ENCODE measurements around the gene SLC23A2.
"Not testable (repeated sequence)": the region's sequence is repeated elsewhere in the genome, so short reads cannot be mapped to it uniquely, and the experiment has no call there.

SLC23A2 gene

GRCh38 chr20:4876301-4876700, 125.0 kb downstream of the SLC23A2 start:
- no peak for DNase-seq (ENCODE audit: low read depth)

GRCh38 chr20:4875578-4876067, 125.7 kb downstream of the SLC23A2 start:
- DNase-seq (ENCODE audit: low read depth) = no peak

GRCh38 chr20:4873396-4873795, 127.9 kb downstream of the SLC23A2 start:
- DNase-seq (ENCODE audit: low read depth) = no peak

GRCh38 chr20:4871486-4871885, 129.8 kb downstream of the SLC23A2 start:
- no peak for DNase-seq (ENCODE audit: low read depth)

- no peak for DNase-seq (ENCODE audit: low read depth)
Measured at GRCh38 chr20:4870906-4871305, 130.4 kb downstream of the SLC23A2 start.

DNA sequence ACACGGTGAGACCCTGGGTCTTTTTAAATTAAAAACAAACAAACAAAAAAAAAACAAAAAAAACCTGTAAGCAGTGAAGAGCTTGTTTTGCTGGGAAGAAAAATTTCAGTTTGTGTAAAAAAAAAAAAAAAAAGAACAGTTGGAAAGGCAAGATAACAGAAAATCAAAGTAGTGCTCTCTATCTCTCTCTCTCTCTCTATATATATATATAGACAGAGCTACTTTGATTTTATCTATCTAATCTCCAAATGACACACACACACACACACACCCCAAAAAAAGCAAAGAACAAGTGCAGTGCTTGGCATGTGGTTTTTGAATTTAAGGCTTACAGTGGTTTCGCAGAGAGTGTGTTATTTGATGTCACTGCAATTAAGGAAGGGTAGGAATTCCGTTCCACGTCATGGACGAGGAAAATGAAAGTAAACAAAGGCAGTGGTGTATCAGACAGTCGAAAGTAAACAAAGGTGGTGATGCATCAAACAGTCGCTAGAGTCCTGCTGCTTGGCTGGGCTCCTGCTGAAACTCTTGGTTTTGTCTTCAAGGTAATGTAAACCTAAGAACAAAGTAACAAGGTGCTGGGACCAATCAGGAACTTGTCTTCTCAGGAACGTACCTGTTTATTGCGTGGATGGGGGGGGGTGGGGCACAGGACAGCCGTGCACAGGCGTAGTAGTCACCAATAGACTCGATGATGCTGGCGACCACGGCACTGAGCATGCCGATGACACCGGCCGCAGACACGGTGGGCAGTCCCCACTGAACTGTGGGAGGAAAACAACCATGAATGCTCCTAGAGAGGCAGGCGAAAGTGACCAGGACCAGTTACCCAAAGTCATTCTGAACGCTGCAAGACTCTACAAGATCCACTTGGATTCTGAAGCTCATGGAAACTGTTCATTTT, 131.8 kb downstream of the SLC23A2 start:
- no peak for DNase-seq (ENCODE audit: low read depth)

DNA sequence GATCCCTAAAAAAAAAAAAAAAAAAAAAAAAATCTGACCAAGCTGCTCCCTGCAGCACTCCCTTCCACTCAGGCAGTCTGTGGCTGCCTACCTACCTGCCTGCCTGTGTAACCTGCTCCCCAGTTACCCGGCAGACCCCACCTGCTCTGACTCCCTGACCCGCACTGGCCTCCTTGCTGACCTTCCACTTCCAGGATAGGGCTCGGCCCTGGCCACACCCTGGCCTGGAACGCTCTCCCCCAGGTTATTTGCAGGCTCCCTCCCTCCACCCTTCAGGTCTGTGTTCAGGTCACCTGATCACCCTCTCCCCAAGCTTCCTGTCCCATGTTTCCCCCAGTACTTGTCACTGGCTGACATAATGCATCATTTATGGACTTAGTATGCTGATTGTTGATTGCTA, 134.3 kb downstream of the SLC23A2 start:
- no peak for DNase-seq (ENCODE audit: low read depth)

DNA sequence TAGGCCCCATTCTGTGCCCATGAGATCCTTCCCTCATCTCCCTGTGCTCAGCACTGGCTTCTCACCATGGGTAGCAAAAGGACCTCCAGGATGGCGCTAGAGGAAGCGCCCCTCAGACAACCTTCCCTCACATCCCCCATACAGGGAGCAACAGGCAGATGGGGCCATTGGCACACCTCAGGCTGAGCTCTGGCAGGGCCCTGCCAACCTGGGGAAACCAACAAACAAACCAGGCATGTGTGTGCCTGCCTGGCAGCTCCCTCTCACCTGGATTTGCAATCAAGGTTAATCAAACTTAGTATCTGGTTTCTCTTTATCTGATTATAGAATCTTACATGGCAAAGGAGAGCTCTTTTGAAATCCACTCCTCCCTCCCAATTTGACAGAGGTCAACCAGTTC, 134.9 kb downstream of the SLC23A2 start:
- no peak for DNase-seq (ENCODE audit: low read depth)

GRCh38 chr20:4864311-4864752, 137.0 kb downstream of the SLC23A2 start:
- DNase-seq (ENCODE audit: low read depth) = no peak

GRCh38 chr20:4862661-4863060, 138.6 kb downstream of the SLC23A2 start:
- DNase-seq (ENCODE audit: low read depth) = no peak

DNA sequence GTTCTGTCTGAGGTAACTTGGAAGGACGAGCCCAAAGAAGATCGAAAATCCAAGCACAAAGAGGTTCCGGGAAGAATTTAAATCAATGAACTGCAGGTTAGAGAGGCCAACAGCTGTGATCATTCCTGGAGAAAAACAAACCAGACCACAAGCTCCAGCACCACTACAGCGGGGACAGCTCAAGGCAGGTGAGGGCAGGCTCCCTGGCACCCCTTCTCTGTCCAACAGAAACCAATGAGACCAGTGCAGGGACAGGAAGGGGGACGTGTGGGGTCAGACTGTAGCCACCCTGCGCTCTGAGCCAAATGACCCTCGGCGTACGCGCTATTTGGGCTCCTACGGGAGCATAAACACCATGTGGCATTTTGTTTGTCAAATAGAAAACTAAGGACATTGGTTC, 139.3 kb downstream of the SLC23A2 start:
- DNase-seq (ENCODE audit: low read depth) = no peak

DNA sequence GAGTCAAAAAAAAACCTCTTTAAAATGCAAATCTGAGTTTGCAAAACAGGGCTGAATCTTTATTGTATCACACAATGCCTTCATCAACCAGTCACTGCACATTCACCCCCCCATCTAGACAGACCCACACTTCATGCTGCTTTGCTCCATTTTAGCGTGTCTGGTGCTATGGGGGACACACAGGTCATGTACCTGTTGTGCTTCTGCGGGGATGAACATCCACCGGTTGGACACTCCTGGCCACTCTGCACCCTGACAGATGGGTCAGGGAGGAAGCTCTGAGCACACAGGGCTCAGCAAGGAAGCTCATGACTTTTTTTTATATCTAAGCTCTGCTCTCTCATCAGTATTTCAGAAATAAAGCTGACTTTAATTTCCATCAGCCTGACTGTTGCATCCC, 143.3 kb downstream of the SLC23A2 start:
- DNase-seq (ENCODE audit: low read depth) = no peak

DNA sequence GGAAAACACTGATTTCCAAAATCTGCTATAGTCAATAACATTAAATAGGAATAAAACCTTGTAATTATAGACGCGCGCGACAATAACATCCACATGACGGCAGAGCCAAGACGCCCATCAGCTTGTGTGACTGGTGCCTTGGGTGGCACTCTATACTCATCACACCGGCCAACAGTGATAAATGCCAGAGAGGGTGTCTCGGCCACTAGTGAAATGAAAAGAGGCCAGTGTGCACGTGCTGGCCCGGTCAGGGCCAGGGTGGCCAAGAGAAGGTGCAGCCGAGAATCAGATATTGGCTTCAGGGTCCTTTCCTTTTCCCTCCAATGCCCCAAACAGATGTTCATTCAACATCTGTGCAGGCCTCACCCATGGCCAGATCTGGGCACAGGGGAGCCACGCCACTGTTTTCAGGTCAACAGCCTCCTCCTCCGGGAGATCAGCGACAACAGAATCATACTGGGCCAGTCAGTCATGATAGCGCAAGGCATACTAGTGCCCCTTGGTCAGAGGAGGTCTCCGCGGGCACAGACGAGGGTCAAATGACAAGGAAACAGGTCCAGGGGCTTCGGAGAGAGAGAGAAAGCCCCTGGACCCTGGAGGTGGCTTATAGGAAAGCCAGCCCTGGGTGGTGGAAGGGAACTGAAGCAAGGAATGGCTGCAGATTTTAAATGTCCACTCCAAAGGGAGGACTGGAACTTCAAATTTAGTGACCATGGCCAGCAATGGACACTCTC, 145.1 kb downstream of the SLC23A2 start:
- DNase-seq (ENCODE audit: low read depth) = no peak

DNA sequence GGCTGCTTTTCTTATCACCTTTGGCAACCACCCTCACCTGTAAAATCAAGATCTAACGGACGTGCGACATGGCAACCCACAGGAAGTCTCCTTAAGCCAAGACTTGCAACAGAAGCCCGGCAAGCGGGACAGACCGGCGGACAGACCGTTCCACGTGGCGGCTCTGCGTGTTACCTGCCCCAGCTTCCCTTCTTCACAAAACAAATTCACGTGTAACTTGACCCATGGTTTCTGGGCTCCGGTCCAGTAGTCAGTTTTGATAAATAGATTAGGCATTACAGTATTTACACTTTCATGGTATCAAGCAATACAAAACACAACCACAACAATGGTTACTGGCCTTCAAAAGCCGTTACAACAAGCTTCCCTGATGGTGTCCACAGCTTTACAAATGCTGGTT, 145.8 kb downstream of the SLC23A2 start:
- no peak for DNase-seq (ENCODE audit: low read depth)

DNA sequence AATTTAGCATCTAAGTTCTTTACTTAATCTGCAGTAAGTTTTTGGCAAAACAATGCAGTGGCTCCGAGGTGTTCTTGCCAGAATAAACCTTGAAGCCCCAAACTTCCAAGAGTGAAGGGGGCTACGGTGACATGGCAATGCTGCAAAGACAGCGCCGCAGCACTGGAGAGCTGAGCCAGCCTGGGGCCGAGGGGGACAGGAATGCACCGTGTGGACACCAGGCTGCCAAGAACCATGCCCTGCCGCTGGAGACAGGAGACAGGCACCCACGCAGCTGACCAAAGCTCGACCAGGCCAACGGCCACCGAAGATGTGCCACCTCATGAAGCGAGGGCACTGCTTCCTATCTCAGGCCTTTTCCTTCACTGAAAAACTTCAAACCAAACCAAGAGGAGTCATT, 146.2 kb downstream of the SLC23A2 start:
- no peak for DNase-seq (ENCODE audit: low read depth)

DNA sequence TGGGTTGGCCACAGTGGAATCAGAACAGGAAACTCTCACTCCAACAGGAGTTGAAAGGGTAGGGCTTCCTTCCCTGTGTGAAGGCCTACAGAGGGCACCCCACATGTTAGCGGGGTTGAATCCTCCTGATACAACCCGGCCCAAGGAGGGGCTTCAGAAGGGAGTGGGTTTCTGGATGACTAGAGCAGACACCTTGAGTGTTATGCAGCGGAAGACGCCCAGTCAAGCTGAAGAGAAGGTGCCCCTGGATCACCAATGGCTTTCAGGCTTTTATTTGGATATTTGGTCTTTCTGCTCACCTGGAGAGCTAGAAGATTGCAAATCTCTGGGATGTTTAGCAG, 146.8 kb downstream of the SLC23A2 start:
- no peak for DNase-seq (ENCODE audit: low read depth)

GRCh38 chr20:4853757-4854560, 147.4 kb downstream of the SLC23A2 start:
- no peak for DNase-seq (ENCODE audit: low read depth)

DNA sequence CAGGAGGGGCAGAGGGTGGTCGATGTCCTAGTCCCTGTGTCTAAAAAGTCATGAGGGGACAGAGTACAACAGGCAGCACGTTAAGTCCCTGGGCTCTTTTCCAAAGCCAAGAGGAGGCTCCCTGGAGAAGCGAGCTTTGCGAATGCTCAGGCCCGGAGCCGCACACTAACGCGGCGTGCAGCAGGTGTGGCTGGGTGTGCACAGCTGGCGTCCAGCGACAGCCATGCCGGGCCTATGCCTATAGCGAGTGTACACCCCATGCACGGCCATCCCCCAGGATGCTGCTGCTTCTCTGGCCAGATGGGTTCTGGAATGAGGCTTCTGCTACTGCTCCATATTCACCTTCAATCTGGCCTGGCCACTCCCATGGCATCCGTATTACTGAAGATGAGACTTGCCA, 148.3 kb downstream of the SLC23A2 start:
- DNase-seq (ENCODE audit: low read depth) = no peak

GRCh38 chr20:4850960-4851359, 150.3 kb downstream of the SLC23A2 start:
- DNase-seq (ENCODE audit: low read depth) = no peak

DNA sequence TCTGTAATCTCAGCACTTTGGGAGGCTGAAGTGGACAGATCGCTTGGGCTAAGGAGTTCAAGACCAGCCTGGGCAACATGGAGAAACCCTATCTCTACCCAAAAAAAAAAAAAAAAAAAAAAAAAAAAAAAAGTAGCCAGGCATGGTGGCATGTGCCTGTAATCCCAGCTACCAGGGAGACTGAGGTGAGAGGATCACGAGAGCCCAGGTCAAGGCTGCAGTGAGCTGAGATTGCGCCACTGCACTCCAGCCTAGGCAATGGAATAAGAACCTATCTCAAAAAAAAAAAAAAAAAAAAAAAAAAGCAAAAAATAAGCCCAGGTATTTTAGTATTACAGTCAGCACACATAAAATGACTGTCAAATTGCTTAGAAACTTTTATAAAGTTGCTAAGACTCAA, 152.5 kb downstream of the SLC23A2 start:
- not testable (repeated sequence) for DNase-seq (ENCODE audit: low read depth)

- no peak for DNase-seq (ENCODE audit: low read depth)
Measured at GRCh38 chr20:4848041-4848440, 153.3 kb downstream of the SLC23A2 start.

DNA sequence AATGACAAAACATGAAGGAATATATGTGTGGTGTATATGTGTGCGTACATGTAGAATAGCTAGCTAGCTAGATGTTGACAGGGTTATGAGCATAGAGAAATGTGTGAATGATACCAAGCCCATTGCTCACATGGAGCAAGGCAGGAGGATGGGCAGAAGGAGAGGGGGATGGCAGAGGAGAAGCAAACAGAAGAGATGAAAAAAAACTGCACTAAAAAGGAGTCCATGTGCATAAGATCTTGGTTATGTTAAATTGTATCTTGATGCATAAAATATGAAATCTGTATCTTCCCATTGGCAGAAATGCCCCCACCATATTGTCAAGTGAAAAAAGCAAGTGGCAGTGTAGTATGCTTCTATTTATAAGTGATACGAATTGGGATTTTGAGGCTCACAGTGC, 154.5 kb downstream of the SLC23A2 start:
- DNase-seq (ENCODE audit: low read depth) = no peak

All from stimulated activated CD8-positive, alpha-beta memory T cell treated with anti-CD3 and anti-CD28 coated beads, Interleukin-12 subunit alpha, Interleukin-12 subunit beta, amount 100 ng/mL, for 4 hours (primary cell).